ENCODE results near the gene ARSH.

- TF ChIP-seq CTCF (IDR thresholded peaks at IDR 0.05) (no peak), POLR2AphosphoS5 (IDR thresholded peaks at IDR 0.05) (no peak)
Measured at GRCh38 chrX:2965965-2966364, 40.4 kb upstream of the ARSH start.

All from suprapubic skin (tissue), 3 donors.